ENCODE measurements around the gene INSYN1.
"Not testable (repeated sequence)": the region's sequence is repeated elsewhere in the genome, so short reads cannot be mapped to it uniquely, and the experiment has no call there.

INSYN1 gene

GRCh38 chr15:73710321-73710720, 42.8 kb downstream of the INSYN1 start:
- DNase-seq: no peak

DNA sequence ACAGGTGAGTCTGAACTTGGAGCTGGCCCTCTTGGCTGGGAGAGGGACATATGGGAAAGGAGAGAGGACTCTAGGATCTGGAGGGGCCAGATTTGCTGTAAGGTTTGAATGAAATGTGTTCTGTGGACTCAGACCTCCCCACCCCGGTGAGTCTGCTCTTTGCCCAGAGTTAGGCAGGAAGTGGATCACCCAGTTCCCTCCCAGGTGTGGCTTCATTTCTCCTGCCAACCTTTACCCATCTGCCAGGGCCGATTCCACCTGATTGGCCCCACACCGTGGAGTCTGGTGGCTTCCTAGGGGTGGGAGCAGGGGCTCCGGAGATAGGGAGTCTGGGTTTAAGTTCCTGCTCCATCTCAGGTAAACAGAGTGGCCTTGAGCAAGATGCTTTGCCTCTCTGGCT, 43.5 kb downstream of the INSYN1 start:
- DNase-seq: no peak

DNA sequence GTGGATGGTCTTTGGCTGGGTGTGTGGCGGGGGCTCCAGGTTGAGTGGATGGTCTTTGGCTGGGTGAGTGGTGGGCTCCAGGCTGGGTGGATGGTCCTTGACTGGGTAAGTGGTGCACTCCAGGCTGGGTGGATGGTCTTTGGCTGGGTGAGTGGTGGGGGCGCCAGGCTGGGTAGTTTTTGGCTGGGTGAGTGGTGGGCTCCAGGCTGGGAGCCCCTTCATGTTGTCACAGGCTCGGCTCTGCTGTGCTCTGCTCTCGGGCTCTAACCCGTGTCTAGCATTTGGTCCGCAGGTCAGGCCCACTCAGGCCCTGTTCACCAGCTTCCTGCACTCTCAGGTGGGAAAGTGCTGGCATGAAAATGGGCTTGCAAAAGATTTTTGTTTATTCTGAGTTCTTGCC, 43.9 kb downstream of the INSYN1 start:
- no peak for DNase-seq

DNA sequence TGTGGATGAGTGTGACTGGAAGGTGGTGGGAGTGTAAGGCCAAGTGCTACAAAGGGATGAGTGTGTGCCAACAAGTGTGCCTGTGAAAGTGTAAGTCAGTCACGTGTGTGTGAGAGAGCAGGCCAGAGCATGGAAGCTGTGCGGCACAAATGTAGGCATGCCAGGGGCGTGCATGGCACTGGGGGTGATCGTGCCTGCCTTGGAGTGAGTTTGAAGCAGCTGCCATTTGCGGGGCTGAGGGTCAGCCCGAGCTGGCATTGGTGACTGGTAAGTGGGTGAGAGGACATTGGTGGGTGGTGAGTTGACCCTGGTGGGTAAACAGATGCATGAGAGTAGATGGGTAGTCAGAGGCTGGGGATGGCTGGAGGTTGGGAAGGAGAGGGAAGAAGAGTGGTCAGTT, 44.5 kb downstream of the INSYN1 start:
- DNase-seq: no peak

- peak; percentile 67 for DNase-seq
These were observed 48.1 kb downstream of the INSYN1 start for GRCh38 chr15:73704869-73705645.

- DNase-seq: not testable (repeated sequence)
These were observed 48.8 kb downstream of the INSYN1 start for GRCh38 chr15:73704142-73704868.

- DNase-seq: not testable (repeated sequence)
These were observed 49.5 kb downstream of the INSYN1 start for GRCh38 chr15:73703601-73704000.

DNA sequence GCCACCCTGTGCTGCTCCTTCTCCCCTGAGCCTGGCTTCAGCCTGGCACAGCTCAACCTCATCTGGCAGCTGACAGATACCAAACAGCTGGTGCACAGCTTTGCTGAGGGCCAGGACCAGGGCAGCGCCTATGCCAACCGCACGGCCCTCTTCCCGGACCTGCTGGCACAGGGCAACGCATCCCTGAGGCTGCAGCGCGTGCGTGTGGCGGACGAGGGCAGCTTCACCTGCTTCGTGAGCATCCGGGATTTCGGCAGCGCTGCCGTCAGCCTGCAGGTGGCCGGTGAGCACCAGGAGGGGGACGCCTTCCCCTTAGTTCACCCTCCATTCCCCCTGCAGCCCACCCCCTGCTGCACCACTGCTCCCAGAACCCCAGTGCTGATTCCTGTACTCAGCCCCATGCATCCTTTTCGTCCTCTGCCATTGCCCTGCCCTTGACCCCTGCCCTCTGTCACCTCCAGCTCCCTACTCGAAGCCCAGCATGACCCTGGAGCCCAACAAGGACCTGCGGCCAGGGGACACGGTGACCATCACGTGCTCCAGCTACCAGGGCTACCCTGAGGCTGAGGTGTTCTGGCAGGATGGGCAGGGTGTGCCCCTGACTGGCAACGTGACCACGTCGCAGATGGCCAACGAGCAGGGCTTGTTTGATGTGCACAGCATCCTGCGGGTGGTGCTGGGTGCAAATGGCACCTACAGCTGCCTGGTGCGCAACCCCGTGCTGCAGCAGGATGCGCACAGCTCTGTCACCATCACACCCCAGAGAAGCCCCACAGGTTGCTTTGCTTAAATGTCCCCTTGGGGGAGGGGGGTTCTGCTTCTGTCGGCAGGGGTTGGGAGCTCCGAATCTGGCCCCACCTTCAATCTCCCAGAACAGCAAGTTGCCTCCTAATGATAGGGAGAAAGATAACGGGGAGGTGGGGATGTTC, 50.6 kb downstream of the INSYN1 start:
- DNase-seq: not testable (repeated sequence)

GRCh38 chr15:73700041-73700842, 52.9 kb downstream of the INSYN1 start:
- DNase-seq: peak; percentile 74

DNA sequence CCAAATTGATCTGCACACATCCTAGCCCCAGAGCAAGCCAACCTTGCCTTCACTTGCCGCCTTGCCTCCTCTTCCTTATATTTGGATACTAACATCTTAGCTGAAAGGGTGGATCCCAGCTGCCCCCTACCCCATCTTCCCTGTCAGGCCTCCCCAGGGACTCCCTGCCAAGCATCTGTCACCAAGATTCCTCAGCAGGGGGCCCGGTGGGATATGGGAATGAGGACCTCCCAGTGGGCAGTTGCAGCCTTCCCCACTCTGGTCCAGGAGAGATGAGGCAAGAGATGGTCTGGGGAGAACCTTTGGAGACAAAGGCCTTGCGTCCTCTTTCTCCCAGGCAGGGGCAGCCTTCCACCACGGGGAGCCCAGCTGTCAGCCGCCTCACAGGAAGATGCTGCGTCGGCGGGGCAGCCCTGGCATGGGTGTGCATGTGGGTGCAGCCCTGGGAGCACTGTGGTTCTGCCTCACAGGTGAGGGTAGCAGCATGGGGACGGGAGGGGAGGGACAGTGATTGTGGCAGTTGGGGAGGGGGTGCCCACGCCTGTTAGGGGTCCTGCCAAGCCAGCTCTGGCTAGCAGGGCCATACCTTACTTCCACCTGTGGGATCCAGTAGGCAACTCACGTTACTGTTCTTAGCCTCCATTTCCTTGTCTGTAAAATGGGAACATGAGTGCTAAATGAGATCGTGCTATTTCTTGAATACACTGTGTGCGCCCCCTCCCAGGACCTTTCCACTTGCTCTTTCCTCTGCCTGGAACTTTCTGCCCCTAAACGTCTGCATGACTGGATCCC, 53.7 kb downstream of the INSYN1 start:
- DNase-seq: no peak

GRCh38 chr15:73697033-73697467, 56.1 kb downstream of the INSYN1 start:
- DNase-seq: peak; percentile 83

DNA sequence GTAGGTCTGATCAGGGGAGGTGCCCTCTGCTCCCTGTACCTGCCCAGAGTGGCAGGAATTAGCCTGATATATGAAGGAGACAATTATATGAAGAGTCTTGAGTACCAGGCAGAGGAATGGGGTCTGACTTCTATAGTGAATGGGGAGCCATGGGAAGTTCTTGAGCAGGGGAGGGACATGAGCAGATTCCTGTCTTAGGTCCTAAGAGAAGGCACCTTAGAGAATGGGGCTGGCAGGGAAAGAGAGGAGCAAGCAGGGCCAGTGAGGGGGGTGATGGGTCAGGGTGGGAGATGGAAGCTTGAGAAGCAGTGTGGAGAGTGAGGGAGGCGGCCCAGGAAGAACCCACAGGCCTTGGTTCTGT, 56.5 kb downstream of the INSYN1 start:
- DNase-seq: no peak

- no peak for DNase-seq
These were observed 57.1 kb downstream of the INSYN1 start for GRCh38 chr15:73695773-73696640.

DNA sequence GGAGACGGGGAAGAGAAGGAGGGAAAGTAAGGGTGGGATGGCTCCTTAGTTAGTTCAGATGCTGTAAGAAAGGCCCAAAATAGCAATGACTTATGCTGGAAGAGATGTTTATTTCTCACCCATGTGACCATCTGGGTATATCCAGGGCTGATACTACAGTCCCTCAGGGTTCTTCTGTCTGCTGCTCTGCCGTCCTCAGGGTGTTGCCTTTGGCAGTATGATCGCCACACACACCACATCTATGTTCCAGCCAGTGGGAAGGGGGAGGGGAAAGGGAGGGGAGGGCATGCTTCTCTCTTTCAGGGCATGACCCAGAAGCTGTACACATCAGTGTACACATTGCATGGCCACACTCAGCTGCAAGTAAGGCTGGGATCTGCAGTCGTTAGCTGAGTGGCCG, 58.7 kb downstream of the INSYN1 start:
- no peak for DNase-seq

GRCh38 chr15:73691396-73691795, 61.8 kb downstream of the INSYN1 start:
- no peak for DNase-seq

- no peak for DNase-seq
These were observed 64.7 kb downstream of the INSYN1 start for GRCh38 chr15:73688455-73688854.

- DNase-seq: no peak
These were observed 65.8 kb downstream of the INSYN1 start for GRCh38 chr15:73687351-73687750.

- no peak for DNase-seq
These were observed 66.3 kb downstream of the INSYN1 start for GRCh38 chr15:73686781-73687256.

DNA sequence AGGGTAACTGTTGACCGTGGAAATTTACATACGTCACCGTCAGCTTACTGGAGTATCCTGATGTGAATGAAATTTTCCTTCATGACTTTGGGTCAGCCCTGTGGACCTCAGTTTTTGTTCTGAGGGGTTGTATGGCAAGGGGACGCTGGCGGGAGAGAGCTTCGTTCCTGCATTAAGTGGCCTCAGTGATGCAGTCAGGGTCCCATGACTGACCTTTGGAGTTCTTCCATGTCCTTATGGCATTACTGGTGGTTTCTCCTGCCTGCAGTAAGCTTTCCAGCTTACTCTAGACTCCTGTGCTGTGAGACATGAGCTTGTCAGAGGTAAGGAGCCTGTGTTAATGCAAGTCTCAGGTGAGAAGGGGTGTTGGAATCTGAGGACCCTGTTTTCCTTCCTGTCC, 67.2 kb downstream of the INSYN1 start:
- no peak for DNase-seq
